ENCODE results near the gene EFNA5. TPM values are rescaled to one million over a fixed set of nuclear protein-coding genes. Genes with fewer than 3 reads are reported as not detected.

The EFNA5 gene
- total RNA-seq, 1 experiment from 2014 or later, result 0.22 TPM

- Histone ChIP-seq H3K9ac (ENCODE audit: low read length) (no peak overlapping the region), H2AFZ (ENCODE audit: low read depth, low read length, poor library complexity, severe bottlenecking) (no peak overlapping the region), H3K79me2 (ENCODE audit: insufficient read depth, low read length) (no peaks in the 10 kb centered on the region), H3K4me1 (ENCODE audit: control insufficient read depth in 1 of 2, insufficient read depth in 2 of 2, low read length in 2 of 2) (no peaks in the 10 kb centered on the region), H3K4me3 (replicated peaks in 1 of 2; ENCODE audit: low read depth in 1 of 2, low read length in 2 of 2) (no peak overlapping the region), H4K20me1 (ENCODE audit: insufficient read depth) (no peaks in the 10 kb centered on the region), H3K27me3 (ENCODE audit: insufficient read depth, low read length) (no peaks in the 10 kb centered on the region), H3K36me3 (ENCODE audit: control insufficient read depth in 1 of 2, insufficient read depth in 2 of 2, low read length in 2 of 2) (no peaks in the 10 kb centered on the region), H3K9me2 (ENCODE audit: insufficient read depth) (no peaks in the 10 kb centered on the region), H3K9me3 (ENCODE audit: control insufficient read depth in 1 of 2, insufficient read depth in 1 of 2, low read depth in 1 of 2, low read length in 2 of 2) (no peaks in the 10 kb centered on the region), H3K4me2 (ENCODE audit: low read length) (no peak overlapping the region), H3K27ac (ENCODE audit: low read depth, low read length) (no peak overlapping the region)
- no TSS peak for BruUV-seq (replicated peaks)
- ChIA-PET CTCF (no interaction called here), POLR2A (no interaction called here), RAD21 (ENCODE audit: low non-redundant PET in 1 of 2, low total read pairs in 2 of 2, uncharacterized antibody in 2 of 2, unreplicated experiment in 2 of 2) (no interaction called here)
- intact Hi-C loops (cut with micrococcal nuclease), result no loop called here
- ATAC-seq, result no peak
- no peak for TF ChIP-seq CBX3 (IDR thresholded peaks at IDR 0.05; ENCODE audit: low read depth)
- DNase-seq (ENCODE audit: low read depth, low spot score), result no peak
Observed at GRCh38 chr5:107705402-107706014, 34.8 kb upstream of the EFNA5 start.

- H3K4me2 ChIP-seq (ENCODE audit: low read length), result no peak overlapping the region
- H3K4me3 ChIP-seq (replicated peaks in 1 of 2; ENCODE audit: low read depth in 1 of 2, low read length in 2 of 2), result no peak overlapping the region
- no peaks in the 10 kb centered on the region for H3K79me2 ChIP-seq (ENCODE audit: insufficient read depth, low read length)
- TF ChIP-seq EZH2 (IDR thresholded peaks at IDR 0.05) (no peak), SIN3A (IDR thresholded peaks at IDR 0.05; ENCODE audit: low read depth) (no peak), CBX3 (IDR thresholded peaks at IDR 0.05; ENCODE audit: low read depth) (no peak), ZBTB33 (IDR thresholded peaks at IDR 0.05; ENCODE audit: extremely low read depth, insufficient replicate concordance, low read length) (no peak), JUND (IDR thresholded peaks at IDR 0.05) (no peak), SRF (IDR thresholded peaks at IDR 0.05; ENCODE audit: low read depth) (no peak), TCF7L2 (IDR thresholded peaks at IDR 0.05; ENCODE audit: borderline replicate concordance, extremely low read depth, insufficient read depth, insufficient read length) (no peak), REST (IDR thresholded peaks at IDR 0.05; ENCODE audit: low read depth) (no peak), RAD21 (IDR thresholded peaks at IDR 0.05; ENCODE audit: low read depth) (no peak), ATF3 (IDR thresholded peaks at IDR 0.05) (no peak), MAX (IDR thresholded peaks at IDR 0.05) (no peak), EGR1 (IDR thresholded peaks at IDR 0.05; ENCODE audit: low read depth) (no peak), EZH2phosphoT487 (IDR thresholded peaks at IDR 0.05; ENCODE audit: borderline replicate concordance) (no peak)
- no peak overlapping the region for H2AFZ ChIP-seq (ENCODE audit: low read depth, low read length, poor library complexity, severe bottlenecking)
- ChIA-PET CTCF (no interaction called here), RAD21 (ENCODE audit: low non-redundant PET in 1 of 2, low total read pairs in 2 of 2, uncharacterized antibody in 2 of 2, unreplicated experiment in 2 of 2) (no interaction called here), POLR2A (no interaction called here)
- no peak overlapping the region for H3K27ac ChIP-seq (ENCODE audit: low read depth, low read length)
- no TSS peak for BruUV-seq (replicated peaks)
- no peaks in the 10 kb centered on the region for H4K20me1 ChIP-seq (ENCODE audit: insufficient read depth)
- no peak for DNase-seq (ENCODE audit: low read depth, low spot score)
- H3K9me3 ChIP-seq (ENCODE audit: control insufficient read depth in 1 of 2, insufficient read depth in 1 of 2, low read depth in 1 of 2, low read length in 2 of 2), result no peaks in the 10 kb centered on the region
- ATAC-seq, result no peak
- no peaks in the 10 kb centered on the region for H3K4me1 ChIP-seq (ENCODE audit: control insufficient read depth in 1 of 2, insufficient read depth in 2 of 2, low read length in 2 of 2)
- H3K36me3 ChIP-seq (ENCODE audit: control insufficient read depth in 1 of 2, insufficient read depth in 2 of 2, low read length in 2 of 2), result no peaks in the 10 kb centered on the region
- no peaks in the 10 kb centered on the region for H3K9me2 ChIP-seq (ENCODE audit: insufficient read depth)
- no peak overlapping the region for H3K9ac ChIP-seq (ENCODE audit: low read length)
- intact Hi-C loops (cut with micrococcal nuclease), result no loop called here
- no peaks in the 10 kb centered on the region for H3K27me3 ChIP-seq (ENCODE audit: insufficient read depth, low read length)
Observed at GRCh38 chr5:107704681-107705401, 34.1 kb upstream of the EFNA5 start.
